GM23338 (cell line): ENCODE measurements around the gene NCS1. TPM values are rescaled to one million over a fixed set of nuclear protein-coding genes. Genes with fewer than 3 reads are reported as not detected.
A peak's percentile ranks its signal among the peaks of the same experiment; 100 is the strongest.

Experiments used
- ATAC-seq: fragments of 200-7000 bp; cut with Tn5 transposase; 3 replicates; pipeline ENCODE4 v1.9.1; 2020
- DNase-seq: peaks from one replicate; pipeline ENCODE4 v3.0.0-alpha.2; 2015; ENCODE audit warnings: low spot score
- H2AFZ ChIP-seq: fragments of 200-600 bp; sonication (generic); 2 replicates; pipeline ENCODE4 v1.8.0; 2016; ENCODE audit warnings: antibody characterized with exemption, mild to moderate bottlenecking, moderate library complexity
- H3F3A ChIP-seq: fragments of 200-600 bp; sonication (generic); replicated peaks from 2 replicates; pipeline ENCODE4 v1.8.0; 2017; ENCODE audit warnings: antibody characterized with exemption, mixed run types, low read depth
- H3K27ac ChIP-seq: fragments of 200-600 bp; sonication (generic); 2 replicates; pipeline ENCODE4 v1.6.1; 2016; ENCODE audit warnings: low read depth
- H3K27me3 ChIP-seq: fragments of 200-600 bp; sonication (generic); 2 replicates; pipeline ENCODE4 v1.8.0; 2016; ENCODE audit warnings: mild to moderate bottlenecking, mixed run types, moderate library complexity; ENCODE audit not compliant: insufficient read depth
- H3K36me3 ChIP-seq: fragments of 200-600 bp; sonication (generic); 2 replicates; pipeline ENCODE4 v1.8.0; 2016; ENCODE audit warnings: mild to moderate bottlenecking; ENCODE audit not compliant: insufficient read depth
- H3K4me1 ChIP-seq: fragments of 200-600 bp; sonication (generic); 2 replicates; pipeline ENCODE4 v1.8.0; 2016; ENCODE audit warnings: mild to moderate bottlenecking, moderate library complexity; ENCODE audit not compliant: insufficient read depth
- H3K4me2 ChIP-seq: fragments of 200-600 bp; sonication (generic); 2 replicates; pipeline ENCODE4 v1.7.1; 2017; ENCODE audit warnings: mixed run types
- H3K4me3 ChIP-seq: fragments of 200-600 bp; sonication (generic); 2 replicates; pipeline ENCODE4 v1.6.1; 2016; ENCODE audit warnings: mixed run types
- H3K79me2 ChIP-seq: fragments of 200-600 bp; sonication (generic); replicated peaks from 2 replicates; pipeline ENCODE4 v1.8.0; 2017; ENCODE audit warnings: mild to moderate bottlenecking; ENCODE audit not compliant: insufficient read depth
- H3K9me2 ChIP-seq: fragments of 200-600 bp; sonication (generic); 2 replicates; pipeline ENCODE4 v1.8.0; 2017; ENCODE audit not compliant: insufficient read depth
- H4K20me1 ChIP-seq: fragments of 200-600 bp; sonication (generic); replicated peaks from 2 replicates; pipeline ENCODE4 v1.8.0; 2017; ENCODE audit warnings: mild to moderate bottlenecking; ENCODE audit not compliant: insufficient read depth
- H3K27ac Mint-ChIP-seq: 2 replicates; pipeline ENCODE4 v1.8.0; 2020; ENCODE audit warnings: inconsistent platforms, mild to moderate bottlenecking, moderate library complexity, mixed read lengths
- H3K27me3 Mint-ChIP-seq: 3 replicates; pipeline ENCODE4 v1.8.0; 2022; ENCODE audit warnings: low read depth, mild to moderate bottlenecking, moderate library complexity, mixed read lengths, inconsistent platforms; ENCODE audit not compliant: insufficient read depth, poor library complexity
- H3K36me3 Mint-ChIP-seq: 3 replicates; pipeline ENCODE4 v1.8.0; 2021; ENCODE audit warnings: low read depth, mild to moderate bottlenecking, inconsistent platforms, moderate library complexity, mixed read lengths
- H3K4me1 Mint-ChIP-seq: 3 replicates; pipeline ENCODE4 v1.8.0; 2020; ENCODE audit warnings: mild to moderate bottlenecking, inconsistent platforms, mixed read lengths
- H3K4me3 Mint-ChIP-seq: 3 replicates; pipeline ENCODE4 v1.8.0; 2021; ENCODE audit warnings: moderate library complexity, mild to moderate bottlenecking, inconsistent platforms, mixed read lengths
- H3K9me3 Mint-ChIP-seq: 3 replicates; pipeline ENCODE4 v1.8.0; 2020; ENCODE audit warnings: moderate library complexity, mild to moderate bottlenecking, inconsistent platforms, mixed read lengths
- CREB1 ChIP-seq: fragments of 250-450 bp; sonication (Bioruptor Pico); IDR thresholded peaks from 2 replicates; pipeline ENCODE4 v1.5.0; 2020; ENCODE audit warnings: low read depth, mild to moderate bottlenecking, moderate library complexity
- CTCF ChIP-seq, 2 experiments: fragments of 200-600 bp in 1 of 2; sonication (generic) in 1 of 2; conservative IDR thresholded peaks; 2 replicates each; pipeline versions ENCODE4 v1.5.1 to v1.6.1; 2016 to 2017; ENCODE audit warnings: antibody characterized with exemption in 2 of 2, low read depth in 2 of 2, mild to moderate bottlenecking in 2 of 2, moderate library complexity in 1 of 2
- EZH2phosphoT487 ChIP-seq: fragments of 200-600 bp; sonication (generic); IDR thresholded peaks from one replicate; pipeline ENCODE4 v1.8.1; 2018; ENCODE audit warnings: antibody characterized with exemption; ENCODE audit not compliant: unreplicated experiment
- NANOG ChIP-seq: IDR thresholded peaks from 2 replicates; pipeline ENCODE4 v1.6.1; 2016; ENCODE audit warnings: antibody characterized with exemption, borderline replicate concordance
- ZNF331 ChIP-seq: fragments of 250-450 bp; sonication (Bioruptor Pico); IDR thresholded peaks from 2 replicates; pipeline ENCODE4 v1.5.0; 2020; ENCODE audit warnings: low read depth, mild to moderate bottlenecking, moderate library complexity
- polyA plus RNA-seq: library from polyadenylated mRNA; unstranded; fragments of >200 nt; fragmentation: Nextera tagmentation; extraction: Ambion mirVana; gene quantifications from 2 replicates; pipeline ENCODE4 v1.2.1, GENCODE V29; 2016
- total RNA-seq: library from RNA; depleted of rRNA; stranded (reverse); fragments of >200 nt; shearing (Covaris generic); gene quantifications from 2 replicates; pipeline ENCODE4 v1.2.3, GENCODE V29; 2014
- TF ChIP-seq, protein P1 (sequence below): IDR thresholded peaks from 2 replicates; pipeline ENCODE4 v1.6.1; 2016; ENCODE audit warnings: antibody characterized with exemption

Gene NCS1
- total and polyA plus RNA-seq, 2 experiments from 2014 or later: 8.2 to 34.3 TPM

DNA sequence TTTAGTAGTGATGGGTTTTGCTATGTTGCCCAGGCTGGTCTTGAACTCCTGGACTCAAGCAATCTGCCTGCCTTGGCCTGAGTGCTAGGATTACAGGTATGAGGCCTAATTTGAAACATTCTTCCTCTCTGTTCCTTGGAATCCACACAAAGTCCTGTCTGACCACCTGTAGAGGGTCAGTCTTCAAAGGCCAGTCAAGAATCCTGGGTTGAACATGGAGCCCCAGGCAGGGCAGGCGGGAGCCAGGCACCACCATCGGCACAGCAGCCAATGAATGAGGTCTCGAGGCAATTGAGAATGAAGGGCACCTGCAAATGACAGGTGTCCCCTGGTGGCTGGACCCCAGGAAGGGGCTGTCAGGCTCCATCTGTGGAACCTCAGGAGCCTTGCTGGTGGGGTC is 17.4 kb upstream of the NCS1 start:
- H3K4me1 ChIP-seq: peaks cover 17% of the 10 kb centered on the region
- H3K4me1 Mint-ChIP-seq: peaks cover 8% of the 10 kb centered on the region
- H2AFZ ChIP-seq: no peak overlapping the region
- no peak for DNase-seq
- H3K4me3 Mint-ChIP-seq: no peak overlapping the region
- no peaks in the 10 kb centered on the region for H4K20me1 ChIP-seq
- no peak overlapping the region for H3K4me3 ChIP-seq
- no peak overlapping the region for H3K27ac ChIP-seq
- TF ChIP-seq ZNF331 (CRISPR knock-in tag) (no peak), EZH2phosphoT487 (no peak), CREB1 (no peak)
- no peaks in the 10 kb centered on the region for H3F3A ChIP-seq
- H3K9me2 ChIP-seq: 0 out of 2 replicates have a peak, but pooled peaks cover 3% of the 10 kb centered on the region
- H3K9me3 Mint-ChIP-seq: no peaks in the 10 kb centered on the region
- no peaks in the 10 kb centered on the region for H3K27me3 ChIP-seq
- H3K79me2 ChIP-seq: no peaks in the 10 kb centered on the region
- H3K36me3 Mint-ChIP-seq: no peaks in the 10 kb centered on the region
- H3K4me2 ChIP-seq: no peak overlapping the region
- ATAC-seq: no peak
- H3K36me3 ChIP-seq: no peaks in the 10 kb centered on the region
- H3K27ac Mint-ChIP-seq: peak overlapping the region; percentile 83; the same call in 1 of the 2 replicates
- peaks cover 16% of the 10 kb centered on the region for H3K27me3 Mint-ChIP-seq

DNA sequence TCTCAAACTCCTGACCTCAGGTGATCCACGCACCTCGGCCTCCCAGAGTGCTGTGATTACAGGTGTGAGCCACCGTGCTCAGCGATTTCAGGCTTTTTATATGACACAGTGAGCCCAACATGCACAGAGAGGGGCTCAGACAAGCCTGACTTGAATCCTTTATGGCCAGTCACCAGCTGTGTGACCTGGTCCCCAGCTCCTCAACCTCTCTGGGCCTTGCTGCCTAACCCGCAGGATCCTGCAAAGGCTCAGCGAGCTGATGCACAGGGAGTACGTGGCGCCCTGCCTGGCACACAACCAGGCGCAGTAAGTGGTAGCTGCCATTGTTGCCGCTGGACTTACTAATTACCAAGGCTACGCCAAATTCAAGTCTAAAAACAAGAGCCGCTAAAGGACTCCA is 16.6 kb upstream of the NCS1 start:
- no peak overlapping the region for H3K4me2 ChIP-seq
- H4K20me1 ChIP-seq: no peaks in the 10 kb centered on the region
- H3K27me3 ChIP-seq: no peaks in the 10 kb centered on the region
- H3K27ac Mint-ChIP-seq: no peak overlapping the region
- no peak overlapping the region for H3K27ac ChIP-seq
- ATAC-seq (no peak), DNase-seq (no peak)
- H3K4me3 ChIP-seq: no peak overlapping the region
- H3K4me1 Mint-ChIP-seq: peaks cover 8% of the 10 kb centered on the region
- H3K9me3 Mint-ChIP-seq: no peaks in the 10 kb centered on the region; the same call in 2 of the 3 replicates
- H3K9me2 ChIP-seq: no peaks in the 10 kb centered on the region
- H3K4me3 Mint-ChIP-seq: no peak overlapping the region
- peaks cover 16% of the 10 kb centered on the region for H3K27me3 Mint-ChIP-seq
- no peaks in the 10 kb centered on the region for H3K79me2 ChIP-seq
- H3F3A ChIP-seq: no peaks in the 10 kb centered on the region
- H3K36me3 Mint-ChIP-seq: no peaks in the 10 kb centered on the region
- no peak for TF ChIP-seq NANOG
- TF ChIP-seq, protein P1, sequence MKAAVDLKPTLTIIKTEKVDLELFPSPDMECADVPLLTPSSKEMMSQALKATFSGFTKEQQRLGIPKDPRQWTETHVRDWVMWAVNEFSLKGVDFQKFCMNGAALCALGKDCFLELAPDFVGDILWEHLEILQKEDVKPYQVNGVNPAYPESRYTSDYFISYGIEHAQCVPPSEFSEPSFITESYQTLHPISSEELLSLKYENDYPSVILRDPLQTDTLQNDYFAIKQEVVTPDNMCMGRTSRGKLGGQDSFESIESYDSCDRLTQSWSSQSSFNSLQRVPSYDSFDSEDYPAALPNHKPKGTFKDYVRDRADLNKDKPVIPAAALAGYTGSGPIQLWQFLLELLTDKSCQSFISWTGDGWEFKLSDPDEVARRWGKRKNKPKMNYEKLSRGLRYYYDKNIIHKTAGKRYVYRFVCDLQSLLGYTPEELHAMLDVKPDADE: no peak
- no peaks in the 10 kb centered on the region for H3K36me3 ChIP-seq
- H2AFZ ChIP-seq: 0 out of 2 replicates have a peak overlapping the region, but pooled peaks have one; percentile 23
- H3K4me1 ChIP-seq: peaks cover 17% of the 10 kb centered on the region

- Histone ChIP-seq H2AFZ (no peak overlapping the region), H3F3A (no peaks in the 10 kb centered on the region), H3K4me1 (peaks cover 17% of the 10 kb centered on the region), H3K27me3 (no peaks in the 10 kb centered on the region), H3K27ac (no peak overlapping the region), H3K4me3 (no peak overlapping the region), H4K20me1 (no peaks in the 10 kb centered on the region), H3K36me3 (no peaks in the 10 kb centered on the region), H3K79me2 (no peaks in the 10 kb centered on the region), H3K9me2 (no peaks in the 10 kb centered on the region), H3K4me2 (no peak overlapping the region)
- Mint-ChIP-seq H3K36me3 (no peaks in the 10 kb centered on the region), H3K27me3 (peaks cover 13% of the 10 kb centered on the region), H3K4me1 (peaks cover 8% of the 10 kb centered on the region), H3K9me3 (no peaks in the 10 kb centered on the region; the same call in 2 of the 3 replicates), H3K4me3 (no peak overlapping the region), H3K27ac (no peak overlapping the region)
- no peak for DNase-seq
- peak; percentile 23 for ATAC-seq
- TF ChIP-seq CTCF (conservative IDR thresholded peaks at IDR 0.05; ENCODE audit: low read depth in 2 of 2) (peak in 1 of 2 experiments; percentile 56; a peak in 2 of 4 replicates), CREB1 (no peak)
These were observed 15.5 kb upstream of the NCS1 start for GRCh38 chr9:130156672-130157071.
